ENCODE measurements around the gene PDP2.
A peak's percentile ranks its signal among the peaks of the same experiment; 100 is the strongest.
"Not testable (repeated sequence)": the region's sequence is repeated elsewhere in the genome, so short reads cannot be mapped to it uniquely, and the experiment has no call there.

Gene PDP2

DNA sequence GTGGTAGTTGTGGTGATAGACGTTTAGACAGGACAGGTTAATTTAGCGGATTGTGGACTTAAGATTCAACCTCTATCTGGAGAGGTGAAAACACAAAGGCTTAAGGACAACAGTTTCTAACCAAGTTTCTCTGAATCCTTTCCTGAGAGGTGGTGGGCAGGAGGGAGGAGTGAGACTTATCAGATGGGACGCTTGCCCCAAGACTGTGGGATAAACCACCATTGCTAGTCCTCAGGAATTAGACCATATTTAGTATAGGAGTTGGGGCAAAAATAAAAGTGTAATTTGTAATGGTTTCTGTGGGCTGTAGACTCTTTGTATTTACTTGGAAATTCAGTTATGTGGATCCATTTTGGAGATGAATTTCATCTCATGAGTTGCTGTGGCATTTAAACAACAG lies 6.6 kb downstream of the PDP2 start:
- no peak for DNase-seq

DNA sequence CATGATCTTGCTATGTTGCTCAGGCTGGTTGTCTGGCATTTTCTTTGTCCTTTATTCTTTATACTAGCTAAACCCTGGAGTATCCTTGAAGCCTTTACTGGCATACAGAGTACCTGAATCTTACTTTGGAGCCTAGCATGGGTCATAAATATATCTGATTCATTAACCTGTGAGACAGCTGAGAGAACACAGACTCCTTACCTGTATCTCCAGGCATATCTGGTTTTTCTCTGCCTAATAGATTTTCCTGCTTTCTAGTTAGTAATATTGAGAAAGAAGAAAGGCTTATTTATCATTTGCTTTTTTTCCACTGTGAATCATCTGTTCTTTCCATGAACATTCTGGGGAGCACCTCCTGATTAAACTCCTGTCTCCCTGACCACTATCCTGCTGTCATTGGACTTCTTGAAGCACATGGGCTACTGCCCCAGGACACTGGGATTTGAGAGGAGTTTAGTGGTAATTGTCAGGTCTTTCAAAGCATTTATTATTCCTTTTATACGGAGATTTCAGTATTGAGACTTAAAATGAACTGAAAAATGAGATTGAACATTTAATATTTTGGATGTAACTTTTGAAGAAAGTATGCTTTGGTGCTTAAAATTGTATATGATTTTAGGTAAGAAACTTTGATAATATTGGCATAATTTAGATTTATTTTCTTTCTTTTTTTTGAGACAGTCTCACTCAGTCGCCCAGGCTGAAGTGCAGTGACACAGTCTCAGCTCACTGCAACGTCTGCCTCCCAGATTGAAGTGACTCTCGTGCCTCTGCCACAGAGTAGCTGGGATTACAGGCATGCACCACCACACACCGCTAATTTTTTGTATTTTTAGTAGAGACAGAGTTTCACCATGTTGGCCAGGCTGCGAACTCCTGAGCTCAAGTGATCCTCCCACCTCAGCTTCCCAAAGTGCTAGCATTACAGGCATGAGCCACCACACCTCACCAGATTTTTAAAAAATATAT lies 8.6 kb downstream of the PDP2 start:
- DNase-seq, result no peak

DNA sequence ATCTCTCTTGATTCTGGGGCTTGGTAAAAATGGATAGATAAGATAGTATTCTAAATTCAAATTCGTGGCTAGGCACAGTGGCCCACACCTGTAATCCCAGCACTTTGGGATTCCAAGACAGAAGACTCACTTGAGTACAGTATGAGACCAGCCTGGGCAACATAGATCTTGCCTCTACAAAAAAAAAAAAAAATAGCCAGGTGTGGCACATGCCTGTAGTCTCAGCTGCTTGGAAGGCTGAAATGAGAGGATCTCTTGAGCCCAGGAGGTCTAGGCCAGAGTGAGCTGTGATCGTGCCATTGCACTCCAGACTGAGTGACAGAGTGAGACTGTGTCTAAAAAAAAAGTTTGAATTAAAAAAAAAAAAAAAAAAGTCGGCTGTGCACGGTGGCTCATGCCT lies 9.3 kb downstream of the PDP2 start:
- DNase-seq, result no peak

DNA sequence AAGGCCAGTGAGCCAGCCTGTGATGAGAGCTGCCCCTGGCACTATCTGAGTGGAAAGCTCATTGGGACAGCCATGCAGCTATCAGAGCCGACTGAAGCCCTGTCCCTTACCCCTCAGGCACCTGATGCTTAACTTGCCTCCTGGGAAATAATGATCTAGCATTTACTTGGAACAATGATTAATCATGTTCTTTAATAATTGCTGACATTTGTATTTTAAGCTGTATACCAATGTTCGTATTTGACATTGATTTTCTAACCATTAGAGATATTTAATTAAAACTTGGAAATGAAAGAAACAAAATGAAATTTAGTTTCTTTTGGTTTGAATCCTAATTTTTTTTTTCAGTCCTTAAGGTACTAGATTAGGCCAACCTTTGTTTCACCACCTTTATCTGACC lies 10.5 kb downstream of the PDP2 start:
- DNase-seq, result no peak

DNA sequence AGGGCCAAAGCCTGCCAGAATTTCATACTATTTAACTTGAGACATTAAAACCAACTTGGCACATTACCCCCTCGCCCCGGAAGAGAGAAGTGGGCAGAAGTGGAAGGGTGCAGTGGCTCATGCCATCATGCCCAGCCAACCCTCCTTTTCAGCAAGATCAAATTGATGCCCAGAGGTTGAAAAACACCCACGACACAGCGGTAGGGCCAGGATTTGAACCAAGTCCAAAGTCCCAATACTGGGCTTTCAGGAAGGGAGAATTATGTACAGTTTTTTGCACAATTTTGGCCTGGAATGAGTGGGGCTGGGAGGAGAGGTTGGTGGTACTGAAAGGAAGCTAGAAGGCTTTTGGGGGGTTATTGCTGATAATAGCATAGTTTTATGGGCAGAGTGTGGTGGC lies 11.0 kb downstream of the PDP2 start:
- DNase-seq, result no peak

DNA sequence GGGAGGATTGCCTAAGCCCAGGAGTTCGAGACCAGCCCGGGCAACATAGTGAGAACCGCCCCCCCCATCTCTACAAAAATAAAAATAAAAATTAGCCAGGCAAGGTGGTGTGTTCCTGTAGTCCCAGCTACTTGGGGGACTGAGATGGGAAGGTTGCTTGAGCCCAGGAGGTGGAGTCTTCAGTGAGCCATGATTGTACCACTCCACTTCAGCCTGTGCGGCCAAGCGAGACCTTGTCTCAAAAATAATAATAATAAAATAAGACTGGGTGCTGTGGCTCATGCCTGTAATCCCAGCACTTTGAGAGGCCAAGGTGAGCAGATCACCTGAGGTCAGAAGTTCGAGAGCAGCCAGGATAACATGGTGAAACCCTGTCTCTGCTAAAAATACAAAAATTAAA lies 11.5 kb downstream of the PDP2 start:
- no peak for DNase-seq

DNA sequence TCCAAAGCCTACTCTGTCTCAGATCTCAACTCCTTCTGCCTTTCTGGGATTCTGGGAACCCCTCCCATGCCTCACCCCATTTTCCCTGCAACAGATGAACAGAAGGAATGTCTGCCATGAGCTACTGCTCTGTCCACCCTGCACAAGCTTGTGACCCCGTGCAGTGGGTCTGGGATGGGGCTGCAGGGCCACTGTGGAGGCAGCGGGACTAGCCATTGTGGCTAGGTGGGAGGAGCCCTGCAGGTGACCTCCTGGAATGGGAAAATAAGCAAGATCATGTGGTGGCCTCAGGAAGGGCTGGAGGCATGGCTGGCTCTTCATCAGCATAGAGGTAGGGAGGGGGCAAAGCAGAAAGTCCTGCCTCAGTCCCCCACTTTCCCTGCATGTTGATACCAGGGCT lies 13.7 kb downstream of the PDP2 start:
- DNase-seq, result no peak

DNA sequence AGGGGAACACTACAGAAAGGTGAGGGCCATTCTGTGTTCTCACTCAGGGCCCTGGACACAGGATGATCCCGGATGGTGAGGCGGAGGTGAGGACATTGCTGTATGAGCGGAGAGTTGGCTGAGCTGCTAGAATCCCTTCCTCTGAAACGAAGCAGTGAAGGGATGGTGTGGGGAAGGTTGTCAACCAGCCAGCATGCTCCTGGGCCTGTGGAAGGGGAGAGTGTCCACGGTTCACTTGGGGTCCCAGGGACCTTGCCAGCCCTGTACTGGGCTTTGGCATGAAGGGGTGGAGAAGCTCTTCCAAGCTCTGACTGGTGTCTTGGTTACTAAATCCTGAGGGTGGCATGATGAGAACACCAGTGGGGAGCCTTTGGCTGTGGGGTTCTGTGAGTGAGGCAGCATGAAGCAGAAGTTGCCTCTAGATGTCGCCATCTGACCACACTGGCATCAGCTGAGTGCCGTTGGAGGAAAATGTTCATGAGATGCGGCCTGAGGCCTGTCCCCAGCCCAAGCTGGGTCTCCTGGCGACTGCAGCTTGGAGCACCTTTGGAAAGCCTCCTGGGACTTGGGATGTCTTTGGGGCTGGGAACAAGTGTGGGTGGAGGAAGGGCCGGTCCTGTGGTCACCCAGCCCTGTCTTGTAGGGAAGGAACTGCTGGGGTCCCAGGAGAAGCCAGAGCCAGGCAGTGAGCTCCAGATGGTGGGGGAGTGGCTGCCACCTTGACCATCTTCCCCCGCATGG lies 14.8 kb downstream of the PDP2 start:
- DNase-seq, result peak; percentile 42

DNA sequence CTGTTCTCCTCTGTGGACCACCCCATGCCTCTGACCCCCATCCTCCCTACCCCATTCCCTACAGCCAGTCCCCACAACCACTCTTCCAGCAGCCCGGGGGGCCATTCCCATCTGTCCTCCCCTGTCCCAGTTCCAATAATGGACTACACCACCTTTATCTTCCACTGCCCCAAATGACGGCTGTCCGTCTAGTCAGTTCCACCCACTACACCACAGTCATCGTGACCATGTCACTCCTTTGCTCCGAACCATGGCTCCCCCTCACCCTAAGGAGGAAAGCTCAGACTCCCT lies 15.3 kb downstream of the PDP2 start:
- no peak for DNase-seq

DNA sequence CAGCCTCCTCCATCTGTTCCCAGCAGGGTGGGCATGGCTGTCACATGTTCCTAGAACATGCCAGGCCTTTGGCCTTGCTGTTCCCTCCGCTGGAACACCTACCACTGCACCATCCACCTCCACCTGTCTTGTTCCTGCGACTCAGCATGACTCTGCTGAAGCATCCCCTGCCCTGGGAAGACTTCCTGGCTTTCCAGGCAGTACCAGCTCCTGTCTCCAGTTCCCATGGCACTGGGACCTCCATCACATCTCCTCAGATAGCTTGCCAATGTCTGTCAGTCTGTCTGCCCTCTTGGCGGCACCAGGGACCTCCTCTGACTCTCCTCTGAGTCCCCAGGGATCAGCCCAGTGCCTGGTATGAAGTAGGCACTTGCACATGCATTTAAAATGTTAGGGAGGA lies 15.7 kb downstream of the PDP2 start:
- no peak for DNase-seq

DNA sequence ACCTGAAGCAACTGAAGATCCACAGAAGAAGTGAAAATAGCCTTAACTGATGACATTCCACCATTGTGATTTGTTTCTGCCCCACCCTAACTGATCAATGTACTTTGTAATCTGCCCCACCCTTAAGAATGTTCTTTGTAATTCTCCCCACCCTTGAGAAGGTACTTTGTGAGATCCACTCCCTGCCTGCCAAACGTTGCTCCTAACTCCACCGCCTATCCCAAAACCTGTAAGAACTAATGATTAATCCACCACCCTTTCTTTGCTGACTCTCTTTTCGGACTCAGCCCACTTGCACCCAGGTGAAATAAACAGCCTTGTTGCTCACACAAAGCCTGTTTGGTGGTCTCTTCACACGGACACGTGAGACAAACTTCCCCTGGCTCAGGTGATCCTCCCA lies 16.4 kb downstream of the PDP2 start:
- not testable (repeated sequence) for DNase-seq

DNA sequence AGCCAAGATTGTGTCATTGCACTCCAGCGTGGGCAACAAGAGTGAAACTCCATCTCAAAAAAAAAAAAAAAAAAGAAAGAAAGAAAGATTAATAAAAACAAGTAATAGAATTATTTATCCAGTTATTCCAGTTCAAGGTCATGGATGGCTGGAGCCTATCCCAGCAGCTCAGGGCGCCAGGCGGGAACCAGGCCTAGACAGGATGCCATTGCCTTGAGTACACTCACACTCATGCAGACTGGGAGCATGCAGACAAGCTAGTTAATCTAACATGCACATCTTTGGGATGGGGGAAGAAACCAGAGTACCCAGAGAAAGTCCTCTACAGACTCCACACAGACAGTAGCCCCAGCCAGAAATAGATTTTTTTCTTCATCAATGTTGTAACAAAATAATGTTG lies 17.9 kb downstream of the PDP2 start:
- no peak for DNase-seq

DNA sequence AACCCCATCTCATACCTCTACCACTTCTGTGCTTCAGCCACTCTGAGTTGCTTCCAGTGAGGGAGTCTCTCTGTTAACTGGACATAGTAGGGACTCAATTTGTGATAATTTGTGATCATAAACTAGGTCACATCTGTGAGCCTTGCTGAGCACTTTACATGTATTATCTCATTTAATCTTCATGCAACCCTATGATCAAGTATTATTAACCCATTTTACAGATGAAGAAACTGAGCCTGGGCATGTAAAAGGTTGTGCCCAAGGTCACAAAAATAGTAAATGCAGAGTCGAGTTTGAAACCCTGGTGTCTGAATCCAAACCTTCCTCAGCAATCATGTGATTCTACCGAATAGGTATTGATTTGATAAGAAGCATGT lies 18.6 kb downstream of the PDP2 start:
- DNase-seq, result no peak

DNA sequence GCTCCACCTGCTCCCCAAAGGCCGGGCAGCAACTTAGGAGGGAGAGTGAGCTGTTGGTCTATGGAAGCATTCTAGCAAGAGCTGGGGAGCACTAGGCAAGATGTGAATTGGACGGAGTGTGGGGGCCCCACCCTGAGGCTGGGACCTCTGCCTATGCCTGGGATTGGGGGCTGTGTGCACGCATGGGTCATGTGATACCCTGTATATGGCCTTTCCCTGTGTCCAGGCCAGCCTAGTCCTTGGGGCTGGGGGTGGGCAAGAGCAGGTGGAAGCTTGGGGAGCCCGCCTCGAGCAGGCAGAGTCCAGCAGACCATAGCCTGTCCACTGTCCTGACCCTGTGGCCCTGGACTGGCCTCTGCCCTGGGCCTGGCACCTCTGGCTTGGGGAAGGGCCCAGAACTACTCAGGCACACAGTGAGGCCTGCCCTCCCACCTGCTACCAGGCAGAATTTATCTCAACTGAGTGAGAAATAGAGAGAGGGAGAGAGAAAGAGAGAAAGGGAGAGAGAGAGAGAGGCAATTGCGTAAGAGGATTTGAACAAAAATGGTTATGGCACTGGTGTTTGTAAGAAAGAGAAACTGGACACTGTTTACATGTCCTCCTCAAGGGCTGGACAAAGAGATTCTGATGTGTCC lies 19.1 kb downstream of the PDP2 start:
- no peak for DNase-seq

DNA sequence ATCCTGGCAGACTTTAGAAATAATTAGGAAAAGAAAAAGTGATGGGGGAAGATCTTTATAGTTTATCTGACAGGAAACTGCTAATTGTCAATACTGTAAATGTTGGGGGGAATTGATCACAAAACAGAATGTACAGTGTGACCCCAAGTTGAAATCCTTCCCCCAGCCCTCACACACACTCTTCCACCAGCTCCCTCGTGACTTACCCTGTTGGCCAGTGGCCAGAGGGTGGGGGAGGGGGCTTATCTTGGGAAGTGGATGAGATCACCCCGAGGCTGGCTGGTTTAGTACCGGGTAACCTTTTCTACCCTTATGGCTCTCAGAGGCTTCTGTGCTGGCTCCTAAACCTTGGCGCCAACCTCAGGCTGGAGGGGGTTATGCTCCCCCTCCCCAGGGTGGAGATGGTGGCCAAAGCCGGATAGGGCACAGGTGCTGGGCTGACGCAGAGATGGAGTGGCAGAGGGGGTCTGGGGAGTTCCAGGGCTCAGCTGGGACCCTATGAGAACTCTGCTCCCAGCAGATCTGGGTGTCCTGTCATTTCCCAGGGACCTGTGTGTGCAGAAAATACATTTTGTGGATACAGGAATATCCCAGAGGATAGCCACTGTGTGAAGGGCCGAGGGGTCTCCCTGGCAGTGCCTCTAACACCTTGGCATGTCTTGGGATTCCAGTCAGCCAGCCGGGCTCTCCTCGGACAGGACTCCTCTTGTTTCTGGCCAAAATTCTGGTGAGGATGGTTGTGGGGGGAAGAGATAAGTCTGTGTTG lies 19.8 kb downstream of the PDP2 start:
- DNase-seq, result no peak

DNA sequence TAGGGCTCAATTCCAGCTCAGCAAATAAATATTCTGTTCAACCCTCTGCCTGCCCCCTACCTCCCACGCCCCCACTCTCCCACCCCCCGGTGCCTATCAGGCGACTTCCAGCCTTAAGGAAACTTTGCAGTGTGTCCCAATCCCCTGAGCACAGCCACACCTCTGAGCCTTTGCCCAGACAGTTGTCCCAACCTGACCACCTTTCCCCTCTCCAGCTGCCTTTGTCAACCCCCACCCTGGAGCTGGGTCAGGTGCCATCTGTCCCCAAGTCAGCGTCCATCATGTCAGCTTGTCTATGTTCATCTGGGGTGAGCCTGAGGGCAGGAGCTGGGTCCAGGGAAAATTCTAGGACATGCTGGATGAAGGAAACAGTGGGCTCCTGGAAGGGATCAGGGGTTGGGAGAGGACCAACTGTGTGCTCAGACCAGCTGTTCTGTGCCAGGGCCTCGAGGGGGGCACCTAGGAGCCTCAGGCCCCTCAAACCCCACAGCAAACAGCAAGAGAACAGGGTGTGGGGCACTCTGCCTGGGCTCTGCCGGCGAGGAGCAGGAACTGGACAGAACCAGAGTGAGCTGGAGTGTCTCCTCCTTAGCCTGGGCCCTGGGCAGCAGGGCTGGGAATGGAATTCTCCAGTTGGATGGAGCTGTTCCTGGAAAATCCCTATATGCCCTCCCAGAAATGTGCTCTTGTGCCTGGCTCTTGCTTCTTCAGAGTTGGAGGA lies 20.6 kb downstream of the PDP2 start:
- no peak for DNase-seq

DNA sequence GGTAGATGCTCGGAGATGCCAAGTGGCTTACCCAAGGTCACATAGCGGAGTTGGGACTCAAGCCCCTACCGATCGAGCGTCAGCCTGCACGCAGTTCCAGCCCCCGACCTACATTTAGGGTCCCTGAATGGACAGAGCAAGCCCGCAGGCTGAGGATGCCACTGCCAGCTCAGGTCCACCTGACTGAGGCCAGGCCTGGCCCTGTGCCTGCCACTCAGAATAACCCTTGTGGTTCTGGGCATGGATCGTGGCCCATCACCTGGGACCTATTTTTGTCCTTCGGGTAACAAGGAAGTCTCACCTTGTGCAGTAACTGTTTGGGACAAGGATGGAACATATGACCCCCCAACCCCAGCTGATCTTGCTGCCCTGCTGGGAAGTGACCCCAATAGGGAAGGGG lies 21.3 kb downstream of the PDP2 start:
- DNase-seq, result no peak

DNA sequence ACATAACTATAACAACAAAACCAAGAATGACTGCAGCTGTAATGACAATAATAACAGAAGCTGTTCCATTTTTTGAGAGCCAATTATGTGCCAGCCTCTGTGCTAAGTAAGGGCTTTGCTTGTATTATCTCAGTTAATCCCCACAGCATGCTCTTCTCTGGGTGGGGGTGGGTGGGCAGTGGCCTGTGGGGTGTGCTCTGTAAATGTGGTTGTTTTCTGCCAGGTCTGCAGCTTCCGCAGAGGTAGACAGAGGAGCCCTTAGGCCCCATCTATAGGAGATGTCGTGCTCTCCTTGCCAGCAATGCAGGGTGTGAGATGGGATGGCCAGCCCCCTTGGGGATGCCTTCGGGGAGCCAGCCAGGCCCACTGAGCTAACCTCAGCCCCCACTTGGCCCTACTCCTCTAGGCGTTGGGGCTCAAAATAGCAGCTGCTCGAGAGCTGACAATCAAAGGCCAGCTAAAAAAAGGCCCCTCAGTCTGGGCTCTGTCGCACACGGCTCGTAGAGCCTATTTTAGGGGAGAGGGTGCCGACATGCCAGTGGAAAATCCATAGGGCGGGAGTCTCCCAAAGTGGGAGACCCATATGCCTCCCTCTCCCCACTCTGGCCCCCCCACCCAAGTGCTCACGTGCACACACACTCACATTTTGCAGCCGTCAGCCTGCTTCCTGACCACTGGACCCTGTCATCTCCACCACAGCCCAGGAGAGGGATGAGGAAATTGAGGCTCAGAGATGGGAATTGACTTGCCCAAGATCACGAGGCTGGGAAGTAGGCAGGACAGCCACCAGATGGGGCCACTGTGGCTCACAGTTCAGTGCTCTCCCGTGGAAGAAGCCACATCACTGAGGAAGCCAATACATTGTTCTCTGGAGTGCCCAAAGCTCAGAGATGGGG lies 22.6 kb downstream of the PDP2 start:
- no peak for DNase-seq

DNA sequence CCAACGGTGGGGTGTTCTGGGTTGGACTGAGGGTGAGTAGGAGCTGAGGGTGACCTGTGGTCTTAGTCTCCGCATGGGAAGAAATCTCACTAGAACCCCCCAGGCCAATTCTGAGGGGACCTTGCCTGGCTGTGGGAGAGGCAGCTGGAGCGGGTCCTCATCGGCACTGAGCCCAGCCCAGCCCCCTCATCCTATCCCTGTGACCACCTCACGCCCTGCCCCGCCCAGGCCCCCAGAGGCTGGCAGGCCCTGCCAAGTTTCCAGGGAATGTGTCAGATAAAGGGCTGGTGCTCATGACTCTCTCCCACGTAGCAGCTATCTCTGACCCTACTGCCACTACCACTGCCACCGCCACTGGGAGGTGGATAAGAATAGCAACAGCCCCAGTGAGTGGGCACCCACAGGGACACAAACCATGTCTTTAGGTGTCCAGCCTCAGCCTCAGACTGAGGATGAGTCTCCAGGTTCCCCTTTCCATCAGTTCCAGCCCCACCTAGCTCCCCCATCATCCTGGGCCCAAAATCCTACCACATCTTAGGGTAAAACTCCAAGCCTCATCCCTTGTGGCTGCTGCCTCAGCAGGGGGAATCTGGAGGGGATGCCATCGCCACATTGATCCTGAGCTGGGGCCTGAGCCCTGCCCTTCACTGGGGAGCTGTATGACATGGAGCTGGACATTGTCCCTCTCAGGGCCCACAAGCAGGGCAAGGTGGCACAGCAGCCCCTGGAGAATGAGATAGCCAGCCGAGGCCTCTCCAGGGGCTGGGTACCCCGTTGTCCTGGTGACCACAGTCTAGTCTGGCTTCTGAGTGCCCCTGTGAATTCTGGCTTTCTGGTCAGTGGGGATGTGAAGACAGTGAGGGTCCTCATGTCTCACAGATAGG lies 23.5 kb downstream of the PDP2 start:
- DNase-seq, result no peak

DNA sequence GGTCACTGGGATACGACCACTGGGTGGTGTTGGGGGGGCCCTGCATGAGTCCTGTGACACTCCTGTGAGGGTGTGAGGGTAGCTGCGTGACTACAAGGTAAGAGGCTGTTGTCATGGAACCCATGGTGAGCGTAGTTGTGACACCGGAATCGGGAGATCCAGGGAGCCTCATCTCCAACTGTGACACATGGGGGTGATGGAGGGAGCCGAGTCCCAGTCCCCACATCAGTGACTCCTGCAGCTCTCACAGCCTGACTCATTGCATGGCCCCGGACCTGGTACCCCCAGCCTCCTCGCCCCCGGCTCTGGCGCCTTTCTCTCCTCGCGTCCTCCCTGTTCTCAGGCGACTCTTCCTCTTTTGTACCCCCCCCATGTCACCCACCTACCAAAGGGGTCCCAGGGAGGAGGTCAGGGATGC lies 24.1 kb downstream of the PDP2 start:
- DNase-seq, result no peak
